Effector memory CD8-positive, alpha-beta T cell (primary cell): Measurements from ENCODE around the gene TREM2.

ENCODE experiments used
- ATAC-seq: fragments of 150-1000 bp; cut with Tn5 transposase; replicated peaks from 2 replicates; pipeline ENCODE4 v1.10.0; 2021; ENCODE audit warnings: mild to moderate bottlenecking, moderate library complexity
- DNase-seq, 3 experiments: peaks; one replicate each; pipeline ENCODE4 v3.0.0; 2021
- H3K27ac Mint-ChIP-seq, 2 donors: one replicate each; pipeline ENCODE4 v1.8.0; 2022; ENCODE audit warnings: mild to moderate bottlenecking in 2 of 2, mixed read lengths in 2 of 2, moderate library complexity in 2 of 2
- H3K27me3 Mint-ChIP-seq, 2 donors: one replicate each; pipeline ENCODE4 v1.8.0; 2022; ENCODE audit warnings: mixed read lengths in 2 of 2
- H3K36me3 Mint-ChIP-seq: one replicate; pipeline ENCODE4 v1.8.0; 2022; ENCODE audit warnings: mild to moderate bottlenecking, moderate library complexity, mixed read lengths; ENCODE audit not compliant: insufficient read depth
- H3K4me1 Mint-ChIP-seq, 2 donors: one replicate each; pipeline ENCODE4 v1.8.0; 2022; ENCODE audit warnings: low read depth in 2 of 2, mixed read lengths in 2 of 2
- H3K4me3 Mint-ChIP-seq, 2 donors: one replicate each; pipeline ENCODE4 v1.8.0; 2022; ENCODE audit warnings: mild to moderate bottlenecking in 2 of 2, mixed read lengths in 2 of 2, moderate library complexity in 2 of 2
- H3K9me3 Mint-ChIP-seq, 2 donors: one replicate each; pipeline ENCODE4 v1.8.0; 2022; ENCODE audit warnings: mixed read lengths in 2 of 2

Gene TREM2

DNA sequence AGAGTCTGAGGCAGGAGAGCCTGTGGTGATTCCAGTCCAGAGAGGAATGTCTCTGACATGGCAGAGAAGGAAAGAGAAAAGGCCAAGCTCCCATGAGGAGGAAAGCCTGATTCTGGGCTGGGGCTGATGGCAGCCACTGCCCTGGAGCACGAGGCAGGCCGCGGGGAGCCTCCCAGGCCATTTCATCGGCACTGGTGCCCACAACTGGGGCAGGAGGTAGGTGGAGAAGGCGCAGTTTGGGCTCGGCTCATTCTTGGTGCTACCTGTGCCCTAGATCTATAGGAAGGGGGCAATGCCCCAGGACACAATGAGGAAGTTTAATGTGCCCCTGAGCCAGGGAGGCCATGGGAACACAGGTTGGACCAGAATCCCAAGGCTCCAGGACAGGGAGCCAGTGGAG, 6.1 kb downstream of the TREM2 start:
- Mint-ChIP-seq H3K4me1 (no peaks in the 10 kb centered on the region), H3K36me3 (peaks cover 3% of the 10 kb centered on the region)
- no peak for ATAC-seq

DNA sequence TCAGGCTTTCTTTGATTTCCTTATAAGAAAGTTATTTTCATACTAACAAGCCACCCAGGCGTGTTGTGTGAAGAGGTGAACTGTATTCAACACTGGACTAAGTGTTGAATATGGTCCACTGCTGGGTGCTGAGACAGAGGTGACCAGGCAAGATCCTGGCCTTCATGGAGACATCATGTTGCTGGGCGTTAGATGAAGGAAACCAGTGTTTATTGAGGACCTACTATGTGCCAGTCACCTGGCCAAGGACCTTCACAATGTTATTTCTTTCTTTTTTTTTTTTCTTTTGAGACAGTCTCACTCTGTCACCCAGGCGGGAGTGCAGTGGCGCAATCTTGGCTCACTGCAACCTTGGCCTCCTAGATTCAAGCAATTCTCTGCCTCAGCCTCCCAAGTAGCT, 6.9 kb downstream of the TREM2 start:
- ATAC-seq (no peak), DNase-seq (no peak)
- Mint-ChIP-seq H3K4me1 (no peaks in the 10 kb centered on the region), H3K36me3 (peaks cover 3% of the 10 kb centered on the region), H3K27me3 (peaks cover 18 to 49% of the 10 kb centered on the region in 2 donors), H3K4me3 (no peak overlapping the region), H3K9me3 (no peaks in the 10 kb centered on the region), H3K27ac (peak overlapping the region in 1 of 2 donors; percentile 17)

More for the DNA sequence above, 6.1 kb downstream of the TREM2 start:
- H3K27ac Mint-ChIP-seq, result peak overlapping the region; percentile 17 to 23
- no peak for DNase-seq
- no peak overlapping the region for H3K4me3 Mint-ChIP-seq
- no peaks in the 10 kb centered on the region for H3K9me3 Mint-ChIP-seq
- H3K27me3 Mint-ChIP-seq, result peaks cover 22 to 55% of the 10 kb centered on the region in 2 donors

DNA sequence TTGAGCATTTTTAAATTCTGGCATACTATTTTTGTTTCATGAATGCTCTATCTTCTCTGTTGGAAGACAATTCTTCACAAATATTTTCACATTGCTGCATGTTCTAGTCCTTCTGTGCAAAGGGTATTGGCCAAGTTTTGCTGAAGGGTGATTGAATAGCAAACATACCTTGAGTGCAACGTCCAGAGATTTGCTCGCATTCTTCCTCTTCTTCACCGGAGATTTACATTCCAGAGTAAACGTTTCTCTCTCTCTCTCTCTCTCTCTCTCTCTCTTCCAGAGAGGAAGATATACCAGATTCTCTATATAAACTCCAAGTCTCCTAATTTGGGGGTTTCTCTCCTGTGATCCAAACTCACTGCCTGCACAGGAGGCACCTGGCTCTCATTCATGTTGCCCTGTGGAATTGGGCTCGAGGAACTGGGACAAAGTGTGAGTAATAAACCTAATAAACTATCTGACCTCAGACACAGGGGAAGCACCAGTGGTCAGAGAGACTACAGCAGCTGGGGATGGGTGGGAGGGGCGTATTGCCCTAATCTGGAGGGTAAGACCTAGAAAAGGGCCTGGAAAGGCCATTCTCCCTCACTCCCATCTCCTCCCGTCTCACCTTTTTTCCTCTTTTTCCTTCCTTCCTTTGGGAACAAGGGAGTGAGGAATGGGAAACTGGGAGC, 7.6 kb downstream of the TREM2 start:
- peaks cover 3% of the 10 kb centered on the region for H3K36me3 Mint-ChIP-seq
- H3K4me3 Mint-ChIP-seq, result no peak overlapping the region
- DNase-seq, result no peak
- no peak for ATAC-seq
- no peaks in the 10 kb centered on the region for H3K9me3 Mint-ChIP-seq
- H3K4me1 Mint-ChIP-seq, result no peaks in the 10 kb centered on the region
- H3K27ac Mint-ChIP-seq, result peak overlapping the region in 1 of 2 donors; percentile 23
- H3K27me3 Mint-ChIP-seq, result peaks cover 18 to 44% of the 10 kb centered on the region in 2 donors

DNA sequence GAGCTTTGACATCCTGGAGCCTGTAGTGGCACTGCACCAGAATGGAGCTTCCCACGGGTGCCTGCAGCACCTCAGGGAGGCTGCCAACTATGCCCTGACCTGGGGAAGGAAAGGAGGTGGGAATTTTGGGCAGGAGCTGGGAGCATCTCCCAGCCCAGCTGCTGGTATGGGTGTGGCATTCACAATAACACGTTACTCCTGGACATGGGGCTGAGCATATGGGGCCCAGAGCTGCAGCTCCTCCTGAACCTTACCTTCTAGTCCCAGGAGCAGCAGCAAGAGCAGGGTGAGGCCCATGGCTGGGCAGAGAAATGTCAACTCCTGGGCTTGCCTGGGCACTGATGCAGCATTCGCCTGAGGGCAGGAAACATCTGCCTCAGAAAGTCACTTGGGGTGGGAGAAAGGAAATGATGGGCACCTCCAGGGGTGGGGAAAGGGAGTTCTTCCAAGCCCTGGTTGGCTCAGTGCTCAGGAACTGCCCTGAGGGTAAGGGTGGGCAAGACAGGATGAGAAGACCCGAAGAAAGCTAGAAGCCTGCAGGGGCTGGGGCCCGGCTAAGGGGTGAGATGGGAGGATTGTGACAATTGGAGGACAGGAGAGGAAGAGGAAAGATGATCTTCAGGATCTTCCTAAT, 8.8 kb downstream of the TREM2 start, which contains the start of gene TREML1:
Gene TREML1 (minus strand): TSS at position 356 of the 634 bp plus-strand sequence. CDS start 59 bp downstream, at position 297.
- Mint-ChIP-seq H3K27ac (peak within 1 kb of the TSS in 1 of 2 donors; percentile 23), H3K4me1 (no peaks in the 10 kb centered on the region), H3K4me3 (no peak within 1 kb of the TSS), H3K36me3 (peaks cover 3% of the 10 kb centered on the region), H3K9me3 (no peaks in the 10 kb centered on the region), H3K27me3 (peaks cover 18 to 35% of the 10 kb centered on the region in 2 donors)
- ATAC-seq (no peak), DNase-seq (no peak)

DNA sequence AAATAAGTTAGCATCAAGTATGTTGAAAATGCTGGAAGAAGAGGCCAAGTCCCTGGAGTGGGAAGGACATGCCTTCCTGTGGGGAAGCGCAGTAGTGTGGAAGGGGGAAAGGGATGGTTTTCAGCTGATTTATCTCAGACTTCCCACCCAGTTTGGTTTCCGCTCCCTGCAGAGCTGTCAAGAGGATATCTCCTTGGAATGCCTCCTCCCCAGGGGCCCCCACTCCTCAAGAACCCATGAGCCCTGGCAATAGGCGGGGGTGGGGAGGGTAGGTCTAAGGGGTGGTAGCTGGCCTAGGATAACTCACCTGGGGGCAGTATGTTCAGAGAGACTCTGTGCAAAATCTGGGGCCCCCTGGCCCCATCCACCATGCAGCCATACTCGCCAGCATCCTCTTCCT, 9.5 kb downstream of the TREM2 start:
- no peaks in the 10 kb centered on the region for H3K4me1 Mint-ChIP-seq
- ATAC-seq (no peak), DNase-seq (no peak)
- H3K27me3 Mint-ChIP-seq, result peaks cover 18 to 28% of the 10 kb centered on the region in 2 donors
- no peaks in the 10 kb centered on the region for H3K9me3 Mint-ChIP-seq
- H3K4me3 Mint-ChIP-seq, result no peak overlapping the region
- peaks cover under 1% of the 10 kb centered on the region for H3K36me3 Mint-ChIP-seq
- H3K27ac Mint-ChIP-seq, result no peak overlapping the region

DNA sequence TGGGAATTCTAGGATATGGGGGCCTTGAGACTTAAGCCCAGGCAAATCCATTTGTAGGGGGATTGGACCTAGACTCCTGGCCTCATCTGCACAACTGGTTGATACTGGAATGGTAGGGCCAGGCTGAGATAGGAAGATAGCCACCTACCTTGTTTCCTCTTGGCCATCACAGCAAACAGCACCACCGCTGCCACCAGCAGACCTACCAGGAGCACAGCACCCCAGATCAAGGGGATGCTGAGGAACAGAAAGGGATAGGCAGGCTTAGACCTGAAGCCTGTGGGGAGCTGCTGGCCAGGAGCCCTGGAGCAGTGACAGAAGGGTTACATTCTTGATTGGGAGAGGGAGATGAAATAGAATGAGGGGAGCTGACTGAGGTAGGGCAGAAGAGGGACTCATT, 12.2 kb downstream of the TREM2 start:
- ATAC-seq (no peak), DNase-seq (no peak)
- Mint-ChIP-seq H3K36me3 (no peaks in the 10 kb centered on the region), H3K4me3 (no peak overlapping the region), H3K27me3 (peaks cover 0 to 9% of the 10 kb centered on the region in 2 donors), H3K27ac (no peak overlapping the region), H3K9me3 (no peaks in the 10 kb centered on the region), H3K4me1 (peaks cover 6% of the 10 kb centered on the region in 2 donors)

DNA sequence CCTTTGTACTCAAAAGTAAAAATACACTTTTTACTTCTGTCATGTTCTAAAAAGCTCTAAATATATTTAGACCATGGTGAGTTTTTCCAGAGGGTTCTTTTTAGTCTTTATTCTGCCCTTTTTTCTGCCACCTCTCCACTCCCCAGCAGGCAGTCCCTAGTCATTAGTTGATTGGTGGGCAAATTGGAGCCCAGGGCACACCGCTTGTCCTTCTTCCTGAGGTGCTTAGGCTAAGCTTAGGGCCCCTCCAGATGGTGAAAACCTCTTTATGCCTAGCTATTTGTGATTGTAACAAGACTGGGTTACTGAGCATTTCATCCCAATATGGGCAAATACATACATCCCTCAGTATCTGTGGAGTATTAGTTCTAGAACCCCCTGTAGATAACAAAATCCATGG, 15.0 kb downstream of the TREM2 start:
- Mint-ChIP-seq H3K36me3 (no peaks in the 10 kb centered on the region), H3K27ac (no peak overlapping the region), H3K27me3 (no peaks in the 10 kb centered on the region), H3K4me3 (no peak overlapping the region), H3K9me3 (no peaks in the 10 kb centered on the region), H3K4me1 (peaks cover 6% of the 10 kb centered on the region in 2 donors)
- no peak for DNase-seq
- no peak for ATAC-seq

DNA sequence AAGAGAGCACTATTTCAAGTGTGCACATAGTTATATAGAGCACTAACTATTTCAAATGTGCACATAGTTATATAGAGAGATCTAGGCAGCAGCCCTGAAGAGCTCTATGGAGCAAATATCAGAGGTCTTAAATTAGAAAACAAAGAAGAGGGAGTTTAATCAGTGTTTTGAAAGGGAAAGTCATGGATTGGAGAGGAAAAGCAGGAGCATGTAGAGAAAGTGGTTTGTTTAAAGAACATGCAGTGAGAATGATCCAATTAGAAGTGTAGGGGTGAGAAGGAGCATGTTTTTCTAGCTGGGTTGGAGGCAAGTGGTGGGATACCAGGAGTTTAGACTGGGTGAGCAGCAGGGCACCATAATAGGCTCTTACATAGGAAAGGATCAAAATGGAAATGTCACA, 26.0 kb downstream of the TREM2 start:
- H3K9me3 Mint-ChIP-seq, result no peaks in the 10 kb centered on the region
- no peak overlapping the region for H3K27ac Mint-ChIP-seq
- H3K4me3 Mint-ChIP-seq, result no peak overlapping the region
- no peaks in the 10 kb centered on the region for H3K36me3 Mint-ChIP-seq
- no peaks in the 10 kb centered on the region for H3K4me1 Mint-ChIP-seq
- no peak for DNase-seq
- no peaks in the 10 kb centered on the region for H3K27me3 Mint-ChIP-seq
- ATAC-seq, result no peak

DNA sequence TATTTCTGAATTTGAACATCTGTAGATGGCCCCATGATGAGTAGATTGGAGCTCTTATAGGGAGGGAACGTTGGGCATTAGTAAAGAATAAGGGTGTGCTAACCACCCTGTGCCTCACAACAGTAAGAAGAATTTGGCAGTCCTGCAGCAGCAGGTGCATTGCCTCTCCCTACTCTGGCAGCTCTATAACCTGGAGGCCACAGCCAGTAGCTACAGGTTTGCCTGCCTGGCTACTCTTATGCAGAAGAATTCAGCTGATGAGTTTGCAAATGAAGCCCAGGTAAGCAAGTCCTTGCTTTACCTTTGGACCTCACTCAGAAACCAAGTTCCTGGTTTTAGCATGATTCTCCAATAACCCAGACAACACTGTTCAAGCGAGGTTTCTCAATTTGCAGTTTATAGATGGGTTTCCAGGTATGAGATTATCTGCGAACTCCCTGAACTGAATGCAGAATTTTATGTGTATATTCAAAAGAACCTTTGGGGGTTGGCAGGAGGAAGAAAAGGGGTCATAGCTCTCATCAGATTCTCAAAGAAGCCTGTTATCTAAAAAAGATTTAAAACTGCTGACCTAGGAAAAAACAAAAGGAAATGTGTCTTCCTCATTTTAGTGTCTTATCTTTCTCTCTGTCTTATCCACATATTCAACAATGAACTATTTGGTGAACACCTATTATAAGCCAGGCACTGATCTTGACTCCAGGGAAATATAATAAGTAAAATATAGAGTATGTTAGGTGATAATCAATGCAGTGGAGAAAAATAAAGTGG, 27.7 kb downstream of the TREM2 start:
- Mint-ChIP-seq H3K27me3 (no peaks in the 10 kb centered on the region), H3K4me1 (no peaks in the 10 kb centered on the region), H3K27ac (no peak overlapping the region), H3K36me3 (no peaks in the 10 kb centered on the region), H3K9me3 (no peaks in the 10 kb centered on the region), H3K4me3 (no peak overlapping the region)
- DNase-seq (no peak), ATAC-seq (no peak)

DNA sequence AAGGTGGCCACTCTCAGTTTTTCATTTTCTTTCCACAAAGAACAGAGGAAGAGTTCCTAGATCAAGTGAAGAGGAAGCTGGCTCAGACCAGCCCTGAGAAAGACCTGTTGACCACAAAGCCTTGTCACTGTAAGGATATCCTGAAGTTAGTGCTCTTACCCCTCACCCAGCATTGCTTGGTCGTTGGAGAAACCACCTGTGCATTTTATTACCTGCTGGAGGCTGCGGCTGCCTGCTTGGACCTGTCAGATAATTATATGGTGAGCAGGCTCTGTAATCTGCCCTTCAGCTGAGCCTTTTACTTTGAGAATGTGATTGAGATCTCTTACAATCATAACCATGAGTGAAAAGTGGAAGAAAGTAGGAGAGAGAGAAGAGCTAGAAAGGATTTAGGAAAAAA, 30.7 kb downstream of the TREM2 start:
- H3K9me3 Mint-ChIP-seq, result no peaks in the 10 kb centered on the region
- ATAC-seq, result no peak
- no peak overlapping the region for H3K4me3 Mint-ChIP-seq
- no peaks in the 10 kb centered on the region for H3K36me3 Mint-ChIP-seq
- no peaks in the 10 kb centered on the region for H3K4me1 Mint-ChIP-seq
- H3K27me3 Mint-ChIP-seq, result no peaks in the 10 kb centered on the region
- no peak overlapping the region for H3K27ac Mint-ChIP-seq
- no peak for DNase-seq

DNA sequence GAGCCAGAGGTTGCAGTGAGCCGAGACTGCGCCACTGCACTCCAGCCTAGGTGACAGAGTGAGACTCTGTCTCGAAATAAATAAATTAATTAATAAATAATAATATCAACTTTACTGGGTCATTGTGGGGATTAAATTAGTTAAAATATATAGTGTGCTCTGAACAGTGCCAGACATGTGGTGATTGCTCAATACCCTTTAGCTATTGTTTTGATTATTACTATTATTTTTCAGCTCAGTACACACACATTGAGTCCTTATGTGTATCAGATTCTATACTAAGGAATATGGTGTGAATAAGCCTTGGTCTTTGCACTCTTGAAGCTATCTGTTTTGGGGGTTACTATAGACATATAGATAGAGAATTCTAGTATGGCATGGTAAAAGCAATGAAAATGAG, 37.6 kb downstream of the TREM2 start:
- no peak for ATAC-seq
- Mint-ChIP-seq H3K36me3 (no peaks in the 10 kb centered on the region), H3K27me3 (no peaks in the 10 kb centered on the region), H3K4me3 (no peak overlapping the region), H3K9me3 (no peaks in the 10 kb centered on the region), H3K27ac (peak overlapping the region in 1 of 2 donors; percentile 47), H3K4me1 (no peaks in the 10 kb centered on the region)
- no peak for DNase-seq

DNA sequence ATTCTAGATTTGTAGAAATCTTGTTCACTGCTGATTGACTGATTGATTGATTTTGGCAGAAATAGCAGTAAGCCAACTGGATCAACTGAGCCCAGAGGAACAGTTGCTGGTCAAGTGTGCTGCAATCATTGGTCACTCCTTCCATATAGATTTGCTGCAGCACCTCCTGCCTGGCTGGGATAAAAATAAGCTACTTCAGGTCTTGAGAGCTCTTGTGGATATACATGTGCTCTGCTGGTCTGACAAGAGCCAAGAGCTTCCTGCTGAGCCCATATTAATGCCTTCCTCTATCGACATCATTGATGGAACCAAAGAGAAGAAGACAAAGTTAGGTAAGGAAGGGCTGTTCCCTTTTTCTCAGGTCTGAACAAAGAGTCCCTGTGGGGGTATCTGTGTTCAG, 40.0 kb downstream of the TREM2 start:
- no peak overlapping the region for H3K27ac Mint-ChIP-seq
- no peaks in the 10 kb centered on the region for H3K9me3 Mint-ChIP-seq
- no peak overlapping the region for H3K4me3 Mint-ChIP-seq
- ATAC-seq, result no peak
- no peaks in the 10 kb centered on the region for H3K27me3 Mint-ChIP-seq
- no peaks in the 10 kb centered on the region for H3K4me1 Mint-ChIP-seq
- DNase-seq, result no peak
- H3K36me3 Mint-ChIP-seq, result no peaks in the 10 kb centered on the region

DNA sequence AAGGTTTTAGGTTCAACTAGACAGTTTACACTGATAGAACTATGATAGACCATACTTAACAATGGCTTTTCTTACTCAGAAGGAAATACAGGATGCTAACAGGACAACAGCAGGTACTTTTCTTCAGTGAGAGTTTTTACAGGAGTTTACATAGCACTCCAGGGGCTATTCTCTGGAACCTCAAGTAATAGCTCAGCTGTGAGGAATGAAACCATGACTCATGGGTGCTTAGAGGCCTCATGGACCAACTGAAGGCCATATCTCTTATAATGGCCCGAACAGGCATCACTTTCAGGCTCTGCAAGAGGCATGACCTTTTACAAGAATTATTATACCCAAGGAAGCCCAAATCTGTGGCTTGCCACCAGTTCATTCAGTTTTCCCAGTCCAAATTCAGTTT, 40.5 kb downstream of the TREM2 start:
- no peaks in the 10 kb centered on the region for H3K4me1 Mint-ChIP-seq
- H3K36me3 Mint-ChIP-seq, result no peaks in the 10 kb centered on the region
- no peak for DNase-seq
- H3K27me3 Mint-ChIP-seq, result no peaks in the 10 kb centered on the region
- ATAC-seq, result no peak
- H3K4me3 Mint-ChIP-seq, result no peak overlapping the region
- no peaks in the 10 kb centered on the region for H3K9me3 Mint-ChIP-seq
- H3K27ac Mint-ChIP-seq, result no peak overlapping the region

DNA sequence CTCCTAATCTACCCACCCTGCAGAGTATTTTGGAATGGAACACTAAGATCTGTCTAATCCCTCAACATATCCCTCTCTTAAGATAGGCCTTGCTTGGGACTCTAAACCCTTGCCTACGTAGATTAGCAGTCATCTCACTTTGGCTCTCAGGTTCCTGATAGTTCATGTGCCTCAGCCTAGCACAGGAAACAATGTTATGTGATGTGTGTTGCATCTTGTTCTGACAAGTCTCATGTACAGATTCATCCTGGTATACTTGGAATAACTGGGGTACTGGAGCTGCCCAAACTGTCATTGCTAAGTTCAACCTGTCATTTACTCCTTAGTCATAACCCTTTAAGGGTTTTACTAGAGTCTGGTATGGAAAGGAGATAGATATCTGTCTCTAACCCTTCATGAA, 42.9 kb downstream of the TREM2 start:
- H3K36me3 Mint-ChIP-seq, result no peaks in the 10 kb centered on the region
- no peak overlapping the region for H3K4me3 Mint-ChIP-seq
- no peaks in the 10 kb centered on the region for H3K27me3 Mint-ChIP-seq
- H3K9me3 Mint-ChIP-seq, result no peaks in the 10 kb centered on the region
- ATAC-seq (no peak), DNase-seq (no peak)
- H3K27ac Mint-ChIP-seq, result no peak overlapping the region
- H3K4me1 Mint-ChIP-seq, result no peaks in the 10 kb centered on the region
